22Rv1 (cell line): Measurements from ENCODE around the gene IPO11.

Source experiments
- H3K27ac ChIP-seq: fragments of 450-650 bp; 2 replicates; pipeline ENCODE4 v1.5.1; 2017
- CTCF ChIP-seq: fragments of 450-650 bp; IDR thresholded peaks from 2 replicates; pipeline ENCODE4 v1.5.1; 2017; ENCODE audit warnings: mild to moderate bottlenecking
- ZFX ChIP-seq: fragments of 450-650 bp; IDR thresholded peaks from 2 replicates; pipeline ENCODE4 v1.6.1; 2017; ENCODE audit warnings: antibody characterized with exemption, borderline replicate concordance

The IPO11 gene

GRCh38 chr5:62448528-62448927 is 36.0 kb downstream of the IPO11 start:
- no peak overlapping the region for H3K27ac ChIP-seq
- TF ChIP-seq CTCF = no peak

GRCh38 chr5:62450259-62450658 is 37.7 kb downstream of the IPO11 start:
- H3K27ac ChIP-seq = no peak overlapping the region
- TF ChIP-seq CTCF (no peak), ZFX (no peak)

- H3K27ac ChIP-seq = no peak overlapping the region
- TF ChIP-seq CTCF (no peak), ZFX (no peak)
Observed at GRCh38 chr5:62457071-62457470, 44.5 kb downstream of the IPO11 start.

GRCh38 chr5:62460578-62460983 is 48.0 kb downstream of the IPO11 start:
- TF ChIP-seq CTCF = peak; percentile 87
- TF ChIP-seq ZFX = no peak
- H3K27ac ChIP-seq = no peak overlapping the region

GRCh38 chr5:62461561-62461960 is 49.0 kb downstream of the IPO11 start:
- TF ChIP-seq ZFX (no peak), CTCF (no peak)
- H3K27ac ChIP-seq = no peak overlapping the region

- no peak overlapping the region for H3K27ac ChIP-seq
- no peak for TF ChIP-seq ZFX
- TF ChIP-seq CTCF = no peak
Observed at GRCh38 chr5:62465985-62466925, 53.7 kb downstream of the IPO11 start.

GRCh38 chr5:62473209-62473608 is 60.6 kb downstream of the IPO11 start:
- TF ChIP-seq CTCF (no peak), ZFX (no peak)
- H3K27ac ChIP-seq = no peak overlapping the region
